AG04450 (cell line): Measurements from ENCODE around the gene LCN6. TPM values are rescaled to one million over a fixed set of nuclear protein-coding genes. Genes with fewer than 3 reads are reported as not detected.

Source experiments
- CTCF ChIA-PET: fragments of 300-600, 350-600 bp; formaldehyde crosslinking; extraction: SDS; loops from one replicate; lab custom pipeline; 2022; ENCODE audit warnings: antibody characterized with exemption, inconsistent platforms; lab: Charles Lee
- POLR2A ChIA-PET: fragments of 350-600 bp; formaldehyde crosslinking; extraction: SDS; loops from one replicate; lab custom pipeline; 2021; ENCODE audit warnings: antibody characterized with exemption, inconsistent platforms; lab: Yijun Ruan, JAX
- DNase-seq: peaks from one replicate; pipeline ENCODE4 v3.0.0-alpha.2; 2011; ENCODE audit warnings: low read depth, low spot score
- H3K27ac ChIP-seq: one replicate; pipeline ENCODE4 v1.5.1; 2012; ENCODE audit warnings: low read depth, low read length, control low read depth
- H3K27me3 ChIP-seq: one replicate; pipeline ENCODE4 v1.6.0; 2012; ENCODE audit warnings: low read length; ENCODE audit not compliant: control insufficient read depth, insufficient read depth
- H3K4me3 ChIP-seq: 2 replicates; pipeline ENCODE4 v1.5.1; 2011; ENCODE audit warnings: mild to moderate bottlenecking, low read depth, low read length, control low read depth
- H3K9me3 ChIP-seq: 2 replicates; pipeline ENCODE4 v1.5.1; 2012; ENCODE audit warnings: low read length; ENCODE audit not compliant: control insufficient read depth, insufficient read depth
- CTCF ChIP-seq: IDR thresholded peaks from 2 replicates; pipeline ENCODE4 v1.5.1; 2011; ENCODE audit warnings: low read depth, low read length, control low read depth, inconsistent platforms
- polyA plus RNA-seq: library from polyadenylated mRNA; depleted of rRNA; stranded (reverse); fragments of >200 nt; gene quantifications from 2 replicates; pipeline ENCODE4 v1.2.3, GENCODE V29; 2011; rRNA removed
- small RNA-seq: library from RNA; depleted of rRNA; stranded (forward); fragments of <200 nt; gene quantifications from one replicate; pipeline ENCODE3, GENCODE V24; 2012; ENCODE audit warnings: low read depth; ENCODE audit not compliant: insufficient read length

LCN6 gene
- polyA plus RNA-seq, 1 experiment: not detected

- DNase-seq: no peak
- H3K4me3 ChIP-seq: no peak overlapping the region
- peaks cover 14% of the 10 kb centered on the region for H3K27me3 ChIP-seq
- no peaks in the 10 kb centered on the region; the same call in 1 of the 2 replicates for H3K9me3 ChIP-seq
- no peak for TF ChIP-seq CTCF
- H3K27ac ChIP-seq: no peak overlapping the region
- POLR2A ChIA-PET: no interaction called here
- CTCF ChIA-PET: no interaction called here
Observed at GRCh38 chr9:136695435-136695895, 52.9 kb downstream of the LCN6 start.

- no peak for DNase-seq
- ChIA-PET POLR2A (interaction anchor here (0.6 kb wide), 1 partner anchor 33 kb away, joined by 3 read pairs; no protein-coding TSS in a partner anchor), CTCF (no interaction called here)
- Histone ChIP-seq H3K27me3 (peaks cover 10% of the 10 kb centered on the region), H3K4me3 (no peak overlapping the region), H3K9me3 (no peaks in the 10 kb centered on the region; the same call in 1 of the 2 replicates), H3K27ac (no peak overlapping the region)
- no peak for TF ChIP-seq CTCF
Observed at GRCh38 chr9:136694872-136695247, 53.5 kb downstream of the LCN6 start.

GRCh38 chr9:136694163-136694871 lies 54.0 kb downstream of the LCN6 start:
- POLR2A ChIA-PET: interaction anchor here (0.6 kb wide), 1 partner anchor 34 kb away, joined by 3 read pairs; no protein-coding TSS in a partner anchor
- no peak overlapping the region for H3K27ac ChIP-seq
- H3K9me3 ChIP-seq: no peaks in the 10 kb centered on the region; the same call in 1 of the 2 replicates
- peak; percentile 72 for TF ChIP-seq CTCF
- DNase-seq: no peak
- peaks cover 10% of the 10 kb centered on the region for H3K27me3 ChIP-seq
- no peak overlapping the region for H3K4me3 ChIP-seq
- CTCF ChIA-PET: no interaction called here

Small RNA genes lying within 50 kb of the gene (small RNA-seq; reads per million reads assigned to genes)
- gene ATP6V1G1P3 (not detected), gene MIR6722 (not detected)

Other genes with a start within 250 kb of the LCN6 start
- 0.89 and 1.7 TPM in 2 replicates for gene NOTCH1, start 202.5 kb downstream of the LCN6 start, polyA plus RNA-seq
- 3.9 and 6.1 TPM in 2 replicates for gene EGFL7, start 85.6 kb downstream of the LCN6 start, polyA plus RNA-seq
- 24.4 and 30.0 TPM in 2 replicates for gene AGPAT2, start 61.1 kb downstream of the LCN6 start, polyA plus RNA-seq
- 2.8 and 3.6 TPM in 2 replicates for gene DIPK1B, start 36.0 kb downstream of the LCN6 start, polyA plus RNA-seq
- not detected in 2 replicates for gene LCN10, start 5.6 kb downstream of the LCN6 start, polyA plus RNA-seq
- not detected in 2 replicates for gene LCN8, start 9.7 kb upstream of the LCN6 start, polyA plus RNA-seq
- gene LCN15, start 16.0 kb upstream of the LCN6 start, polyA plus RNA-seq: not detected in 2 replicates
- gene TMEM141, start 42.8 kb upstream of the LCN6 start, polyA plus RNA-seq: 34.9 and 44.3 TPM in 2 replicates
- 0.05 and 0.21 TPM in 2 replicates for gene CCDC183, start 47.8 kb upstream of the LCN6 start, polyA plus RNA-seq
- gene RABL6, start 59.4 kb upstream of the LCN6 start, polyA plus RNA-seq: 35.4 and 41.1 TPM in 2 replicates
- gene AJM1, start 94.0 kb upstream of the LCN6 start, polyA plus RNA-seq: 0.26 and 0.42 TPM in 2 replicates
- 91.6 and 116 TPM in 2 replicates for gene PHPT1, start 100.9 kb upstream of the LCN6 start, polyA plus RNA-seq
- gene MAMDC4, start 103.8 kb upstream of the LCN6 start, polyA plus RNA-seq: 0.63 and 0.86 TPM in 2 replicates
- gene EDF1, start 117.8 kb upstream of the LCN6 start, polyA plus RNA-seq: 445 and 453 TPM in 2 replicates
- gene TRAF2, start 138.0 kb upstream of the LCN6 start, polyA plus RNA-seq: 6.1 and 6.9 TPM in 2 replicates
- gene FBXW5, start 196.2 kb upstream of the LCN6 start, polyA plus RNA-seq: 31.2 and 46.4 TPM in 2 replicates
- 0.41 TPM in 1 of 2 replicates, not detected in the other for gene C8G, start 196.7 kb upstream of the LCN6 start, polyA plus RNA-seq
- gene LCN12, start 203.7 kb upstream of the LCN6 start, polyA plus RNA-seq: not detected in 2 replicates
- gene PTGDS, start 229.0 kb upstream of the LCN6 start, polyA plus RNA-seq: 7.8 and 9.6 TPM in 2 replicates
- 1.5 TPM in 2 replicates for gene LCNL1, start 234.5 kb upstream of the LCN6 start, polyA plus RNA-seq
- 6.0 and 6.7 TPM in 2 replicates for gene PAXX, start 243.9 kb upstream of the LCN6 start, polyA plus RNA-seq
- 0.42 and 0.63 TPM in 2 replicates for gene CLIC3, start 248.0 kb upstream of the LCN6 start, polyA plus RNA-seq